ENCODE measurements around the gene AFG1L. TPM values are rescaled to one million over a fixed set of nuclear protein-coding genes. Genes with fewer than 3 reads are reported as not detected.

The AFG1L gene
- total RNA-seq, 4 donors from 2014 or later = 2.1 to 6.2 (median 2.8) TPM

GRCh38 chr6:108510461-108511319 lies 215.8 kb downstream of the AFG1L start:
- no peak overlapping the region for H3K4me3 ChIP-seq (ENCODE audit: low read depth, poor library complexity, severe bottlenecking)
- WGBS, 2 donors = 76 to 86% methylated on average over 5 of the region's 5 CpGs
- no peak for TF ChIP-seq POLR2A (IDR thresholded peaks at IDR 0.05)
- TF ChIP-seq CTCF (IDR thresholded peaks at IDR 0.05) = no peak
- DNase-seq (ENCODE audit: low spot score in 2 of 2) = no peak
- intact Hi-C loops (cut with DNase I; ENCODE audit: low total_unique reads) = no loop called here

- 79 to 84% methylated on average over 5 of the region's 5 CpGs for WGBS, 2 donors
- H3K4me3 ChIP-seq (ENCODE audit: low read depth, poor library complexity, severe bottlenecking) = no peak overlapping the region
- intact Hi-C loops (cut with DNase I; ENCODE audit: low total_unique reads) = no loop called here
- TF ChIP-seq POLR2A (IDR thresholded peaks at IDR 0.05) (no peak), CTCF (IDR thresholded peaks at IDR 0.05) (no peak)
- DNase-seq (ENCODE audit: low spot score in 2 of 2) = no peak
Measured at GRCh38 chr6:108518714-108519576, 224.1 kb downstream of the AFG1L start.

GRCh38 chr6:108521616-108522107 lies 226.8 kb downstream of the AFG1L start:
- no peak for TF ChIP-seq CTCF (IDR thresholded peaks at IDR 0.05)
- TF ChIP-seq POLR2A (IDR thresholded peaks at IDR 0.05) = no peak
- 85 to 100% methylated on average over 1 of the region's 1 CpG for WGBS, 2 donors
- intact Hi-C loops (cut with DNase I; ENCODE audit: low total_unique reads) = loop anchor here (10.0 kb wide), 1 partner anchor 407 kb away; no protein-coding TSS in a partner anchor
- no peak overlapping the region for H3K4me3 ChIP-seq (ENCODE audit: low read depth, poor library complexity, severe bottlenecking)
- DNase-seq (ENCODE audit: low spot score in 2 of 2) = no peak

- no peak for DNase-seq (ENCODE audit: low spot score in 2 of 2)
- intact Hi-C loops (cut with DNase I; ENCODE audit: low total_unique reads) = loop anchor here (10.0 kb wide), 1 partner anchor 409 kb away; no protein-coding TSS in a partner anchor
- H3K4me3 ChIP-seq (ENCODE audit: low read depth, poor library complexity, severe bottlenecking) = no peak overlapping the region
- TF ChIP-seq POLR2A (IDR thresholded peaks at IDR 0.05) = no peak
- TF ChIP-seq CTCF (IDR thresholded peaks at IDR 0.05) = no peak
- WGBS, 2 donors = 84 to 89% methylated on average over 2 of the region's 2 CpGs
Measured at GRCh38 chr6:108523697-108524096, 228.8 kb downstream of the AFG1L start.

- intact Hi-C loops (cut with DNase I; ENCODE audit: low total_unique reads) = loop anchor here (10.0 kb wide), 1 partner anchor 410 kb away; no protein-coding TSS in a partner anchor
- no peak for TF ChIP-seq CTCF (IDR thresholded peaks at IDR 0.05)
- TF ChIP-seq POLR2A (IDR thresholded peaks at IDR 0.05) = no peak
- H3K4me3 ChIP-seq (ENCODE audit: low read depth, poor library complexity, severe bottlenecking) = no peak overlapping the region
- no peak for DNase-seq (ENCODE audit: low spot score in 2 of 2)
- WGBS, 2 donors = 86 to 87% methylated on average over 5 of the region's 5 CpGs
Measured at GRCh38 chr6:108524528-108525248, 229.8 kb downstream of the AFG1L start.
